Liver (tissue), 9 donors: ENCODE measurements around the gene FBN1. TPM values are rescaled to one million over a fixed set of nuclear protein-coding genes. Genes with fewer than 3 reads are reported as not detected.

ENCODE experiments used
- DNase-seq: peaks from one replicate; pipeline ENCODE4 v3.0.0-alpha.2; 2017; ENCODE audit warnings: low spot score
- H3K27ac ChIP-seq, 2 donors: one replicate each; pipeline ENCODE4 v1.7.0; 2013; ENCODE audit warnings: inconsistent platforms in 2 of 2, low read length in 2 of 2, control low read depth in 1 of 2, low read depth in 1 of 2, mild to moderate bottlenecking in 1 of 2
- H3K27me3 ChIP-seq, 4 donors: one replicate each; pipeline versions ENCODE4 v1.6.1 to v1.7.0; 2013; ENCODE audit warnings: low read length in 3 of 4, inconsistent platforms in 1 of 4, mild to moderate bottlenecking in 1 of 4, moderate library complexity in 1 of 4; ENCODE audit not compliant: control insufficient read depth in 4 of 4, insufficient read depth in 4 of 4
- H3K36me3 ChIP-seq, 4 donors: one replicate each; pipeline versions ENCODE4 v1.6.1 to v1.7.0; 2013; ENCODE audit warnings: low read length in 3 of 4, mild to moderate bottlenecking in 3 of 4, low read depth in 1 of 4, moderate library complexity in 1 of 4; ENCODE audit not compliant: control insufficient read depth in 4 of 4, insufficient read depth in 3 of 4
- H3K4me1 ChIP-seq, 4 donors: one replicate each; pipeline versions ENCODE4 v1.6.1 to v1.7.0; 2013; ENCODE audit warnings: low read length in 3 of 4, mild to moderate bottlenecking in 3 of 4, moderate library complexity in 1 of 4; ENCODE audit not compliant: control insufficient read depth in 4 of 4, insufficient read depth in 4 of 4
- H3K4me3 ChIP-seq, 3 donors: one replicate each; pipeline versions ENCODE4 v1.6.1 to v1.7.0; 2013; ENCODE audit warnings: low read length in 3 of 3, control low read depth in 1 of 3, low read depth in 1 of 3, mild to moderate bottlenecking in 1 of 3
- H3K9ac ChIP-seq, 2 donors: one replicate each; pipeline ENCODE4 v1.7.0; 2013; ENCODE audit warnings: low read length in 2 of 2, mild to moderate bottlenecking in 2 of 2, moderate library complexity in 2 of 2, control low read depth in 1 of 2, low read depth in 1 of 2
- H3K9me3 ChIP-seq, 4 donors: one replicate each; pipeline versions ENCODE4 v1.6.1 to v1.7.0; 2013; ENCODE audit warnings: low read length in 3 of 4; ENCODE audit not compliant: control insufficient read depth in 4 of 4
- ATF3 ChIP-seq: IDR thresholded peaks from 2 replicates; pipeline ENCODE4 v1.6.1; 2016; ENCODE audit warnings: antibody characterized with exemption
- CTCF ChIP-seq: fragments of 150-350 bp; IDR thresholded peaks from 2 replicates; pipeline ENCODE4 v1.5.1; 2017; ENCODE audit warnings: improper control_type of control experiment, low read depth, low read length; ENCODE audit not compliant: missing input control
- EGR1 ChIP-seq, 2 donors: IDR thresholded peaks; 2 replicates each; pipeline ENCODE4 v1.6.1; 2016 to 2018; ENCODE audit warnings: antibody characterized with exemption in 2 of 2, low read depth in 2 of 2
- FOXA1 ChIP-seq: IDR thresholded peaks from 2 replicates; pipeline ENCODE4 v1.6.1; 2016; ENCODE audit warnings: antibody characterized with exemption
- FOXA2 ChIP-seq: IDR thresholded peaks from 2 replicates; pipeline ENCODE4 v1.6.1; 2016; ENCODE audit warnings: antibody characterized with exemption
- GABPA ChIP-seq, 2 donors: IDR thresholded peaks in 1 of 2; conservative IDR thresholded peaks in 1 of 2; 2 replicates each; pipeline ENCODE4 v1.6.1; 2016; ENCODE audit warnings: antibody characterized with exemption in 2 of 2, mild to moderate bottlenecking in 1 of 2, moderate library complexity in 1 of 2
- HNF4A ChIP-seq, 2 donors: conservative IDR thresholded peaks; 2 replicates each; pipeline ENCODE4 v1.6.1; 2016; ENCODE audit warnings: antibody characterized with exemption in 2 of 2, mild to moderate bottlenecking in 2 of 2
- HNF4G ChIP-seq: IDR thresholded peaks from 2 replicates; pipeline ENCODE4 v1.6.1; 2016; ENCODE audit warnings: antibody characterized with exemption
- MAX ChIP-seq: IDR thresholded peaks from 2 replicates; pipeline ENCODE4 v1.6.1; 2016; ENCODE audit warnings: antibody characterized with exemption
- NR2F2 ChIP-seq: IDR thresholded peaks from 2 replicates; pipeline ENCODE4 v1.6.1; 2016; ENCODE audit warnings: antibody characterized with exemption
- RAD21 ChIP-seq, 2 donors: IDR thresholded peaks; 2 replicates each; pipeline ENCODE4 v1.6.1; 2016; ENCODE audit warnings: antibody characterized with exemption in 2 of 2, mild to moderate bottlenecking in 2 of 2
- RXRA ChIP-seq, 2 donors: IDR thresholded peaks; 2 replicates each; pipeline ENCODE4 v1.6.1; 2017 to 2018; ENCODE audit warnings: antibody characterized with exemption in 2 of 2, mild to moderate bottlenecking in 1 of 2
- SP1 ChIP-seq: IDR thresholded peaks from 2 replicates; pipeline ENCODE4 v1.6.1; 2018; ENCODE audit warnings: antibody characterized with exemption, mild to moderate bottlenecking
- YY1 ChIP-seq: IDR thresholded peaks from 2 replicates; pipeline ENCODE4 v1.6.1; 2016; ENCODE audit warnings: antibody characterized with exemption, mild to moderate bottlenecking
- ZBTB33 ChIP-seq: IDR thresholded peaks from 2 replicates; pipeline ENCODE4 v1.6.1; 2016; ENCODE audit warnings: antibody characterized with exemption
- WGBS: extraction: QIAGEN DNeasy Blood & Tissue Kit; methylation state at CpG from one replicate; pipeline ENCODE4 v1.1.7; 2013; 5-methylcytosine and 5-hydroxymethylcytosine counted together
- polyA plus RNA-seq, 2 donors: library from polyadenylated mRNA; stranded (reverse) in 1 of 2; unstranded in 1 of 2; fragments of 200-250 nt in 1 of 2; fragments of >200 nt in 1 of 2; fragmentation: Nextera tagmentation in 1 of 2; extraction: Ambion mirVana in 1 of 2; gene quantifications; one replicate each; pipeline versions ENCODE4 v1.2.1 to v1.2.3, GENCODE V29; 2013 to 2015
- total RNA-seq, 2 donors: library from RNA; depleted of rRNA; stranded (reverse); fragments of >200 nt; gene quantifications; one replicate each; pipeline ENCODE4 v1.2.3, GENCODE V29; 2014
- donor health status: healthy.
- donor health status: healthy.
- donor health status: healthy.
- donor health status: healthy.
- donor health status: healthy.

The FBN1 gene
- total and polyA plus RNA-seq, 4 donors, result 1.3 to 20.1 (median 12.4) TPM

- no peak for TF ChIP-seq ZBTB33
- TF ChIP-seq CTCF, result no peak
These were observed 36.0 kb downstream of the FBN1 start (continued) for GRCh38 chr15:48609486-48609885.

- no peaks in the 10 kb centered on the region for H3K4me1 ChIP-seq
- H3K9me3 ChIP-seq, result no peaks in the 10 kb centered on the region
- peaks cover 0 to 2% (median 0%) of the 10 kb centered on the region in 4 donors for H3K36me3 ChIP-seq
These were observed 37.7 kb downstream of the FBN1 start for GRCh38 chr15:48607846-48608245.

GRCh38 chr15:48604567-48604966 lies 40.9 kb downstream of the FBN1 start:
- Histone ChIP-seq H3K27ac (no peak overlapping the region), H3K9me3 (no peaks in the 10 kb centered on the region), H3K4me3 (no peak overlapping the region), H3K27me3 (no peaks in the 10 kb centered on the region), H3K9ac (no peak overlapping the region), H3K4me1 (no peaks in the 10 kb centered on the region), H3K36me3 (peaks cover 0 to 2% (median 0%) of the 10 kb centered on the region in 4 donors)
- no peak for TF ChIP-seq FOXA2
- TF ChIP-seq SP1, result no peak
- no peak for TF ChIP-seq ATF3
- TF ChIP-seq NR2F2, result no peak
- TF ChIP-seq GABPA (IDR thresholded peaks at IDR 0.05 in 1 of 2, conservative IDR thresholded peaks at IDR 0.05 in 1 of 2), result no peak
- TF ChIP-seq MAX, result no peak
- DNase-seq, result no peak

More at GRCh38 chr15:48607846-48608245, 37.7 kb downstream of the FBN1 start:
- no peaks in the 10 kb centered on the region for H3K27me3 ChIP-seq
- H3K4me3 ChIP-seq, result no peak overlapping the region
- 82% methylated on average over 3 of the region's 3 CpGs for WGBS
- no peak for DNase-seq
- H3K9ac ChIP-seq, result no peak overlapping the region
- no peak overlapping the region for H3K27ac ChIP-seq
- TF ChIP-seq FOXA1, result no peak
- no peak for TF ChIP-seq MAX
- no peak for TF ChIP-seq HNF4A (conservative IDR thresholded peaks at IDR 0.05)

GRCh38 chr15:48603922-48604321 lies 41.6 kb downstream of the FBN1 start:
- no peak overlapping the region for H3K9ac ChIP-seq
- DNase-seq, result no peak
- WGBS, result 76% methylated on average over 3 of the region's 3 CpGs
- no peaks in the 10 kb centered on the region for H3K4me1 ChIP-seq
- H3K4me3 ChIP-seq, result no peak overlapping the region
- no peaks in the 10 kb centered on the region for H3K9me3 ChIP-seq
- H3K27ac ChIP-seq, result no peak overlapping the region
- H3K36me3 ChIP-seq, result peaks cover 0 to 2% (median 0%) of the 10 kb centered on the region in 4 donors
- no peaks in the 10 kb centered on the region for H3K27me3 ChIP-seq
- TF ChIP-seq RXRA (IDR thresholded peaks at IDR 0.05), result no peak
- no peak for TF ChIP-seq YY1
- no peak for TF ChIP-seq EGR1 (IDR thresholded peaks at IDR 0.05; ENCODE audit: low read depth in 2 of 2)
- TF ChIP-seq NR2F2, result no peak
- no peak for TF ChIP-seq FOXA2
- TF ChIP-seq FOXA1, result no peak
- no peak for TF ChIP-seq SP1
- TF ChIP-seq HNF4A (conservative IDR thresholded peaks at IDR 0.05), result no peak
- no peak for TF ChIP-seq RAD21 (IDR thresholded peaks at IDR 0.05)
- no peak for TF ChIP-seq ZBTB33
- TF ChIP-seq ATF3, result no peak
- no peak for TF ChIP-seq HNF4G
